ENCODE measurements around the gene SPATS2.

- no peak for TF ChIP-seq CTCF (IDR thresholded peaks at IDR 0.05)
- no peak for TF ChIP-seq POLR2A (IDR thresholded peaks at IDR 0.05)
Measured at GRCh38 chr12:49455501-49455900, 88.2 kb downstream of the SPATS2 start.
